Keratinocyte (primary cell): ENCODE data around the gene OR2C3.

Experiments used
- EZH2 ChIP-seq: IDR thresholded peaks from one replicate; pipeline ENCODE4 v1.6.1; 2012; ENCODE audit warnings: inconsistent platforms, mild to moderate bottlenecking, low read length, moderate library complexity
- TF ChIP-seq, protein P1 (sequence below), 3 experiments: IDR thresholded peaks in 1 of 3; conservative IDR thresholded peaks in 1 of 3; optimal IDR thresholded peaks in 1 of 3; 2 replicates in 2 of 3; 3 replicates in 1 of 3; pipeline versions ENCODE3 to v1.5.1; 2011; ENCODE audit warnings: low read length in 3 of 3, mild to moderate bottlenecking in 3 of 3, moderate library complexity in 2 of 3, control low read depth in 1 of 3, inconsistent platforms in 1 of 3; ENCODE audit not compliant: insufficient read depth in 2 of 3; ENCODE audit errors: extremely low read depth in 1 of 3

DNA sequence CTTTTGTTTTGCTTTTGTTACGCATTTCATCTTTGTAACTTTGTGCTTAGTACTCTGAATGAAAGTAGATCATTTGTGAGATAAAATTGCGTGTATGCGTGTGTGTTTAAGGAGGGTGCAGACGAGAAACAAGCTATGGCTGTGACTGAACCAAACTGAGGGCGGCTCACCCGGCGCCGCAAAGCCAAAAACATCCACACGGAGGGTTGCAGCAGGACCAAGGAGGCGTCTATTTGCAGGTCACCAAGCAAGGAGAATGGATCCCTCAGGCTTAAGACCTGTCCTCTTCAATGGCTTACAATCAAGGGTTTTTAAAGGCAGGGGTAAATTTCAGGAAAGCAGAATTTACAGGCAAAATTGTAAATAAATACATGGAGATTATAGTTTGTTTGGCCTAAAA lies 25.5 kb upstream of the OR2C3 start:
- TF ChIP-seq, protein P1, sequence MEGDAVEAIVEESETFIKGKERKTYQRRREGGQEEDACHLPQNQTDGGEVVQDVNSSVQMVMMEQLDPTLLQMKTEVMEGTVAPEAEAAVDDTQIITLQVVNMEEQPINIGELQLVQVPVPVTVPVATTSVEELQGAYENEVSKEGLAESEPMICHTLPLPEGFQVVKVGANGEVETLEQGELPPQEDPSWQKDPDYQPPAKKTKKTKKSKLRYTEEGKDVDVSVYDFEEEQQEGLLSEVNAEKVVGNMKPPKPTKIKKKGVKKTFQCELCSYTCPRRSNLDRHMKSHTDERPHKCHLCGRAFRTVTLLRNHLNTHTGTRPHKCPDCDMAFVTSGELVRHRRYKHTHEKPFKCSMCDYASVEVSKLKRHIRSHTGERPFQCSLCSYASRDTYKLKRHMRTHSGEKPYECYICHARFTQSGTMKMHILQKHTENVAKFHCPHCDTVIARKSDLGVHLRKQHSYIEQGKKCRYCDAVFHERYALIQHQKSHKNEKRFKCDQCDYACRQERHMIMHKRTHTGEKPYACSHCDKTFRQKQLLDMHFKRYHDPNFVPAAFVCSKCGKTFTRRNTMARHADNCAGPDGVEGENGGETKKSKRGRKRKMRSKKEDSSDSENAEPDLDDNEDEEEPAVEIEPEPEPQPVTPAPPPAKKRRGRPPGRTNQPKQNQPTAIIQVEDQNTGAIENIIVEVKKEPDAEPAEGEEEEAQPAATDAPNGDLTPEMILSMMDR (optimal IDR thresholded peaks at IDR 0.05 in 1 of 3, IDR thresholded peaks at IDR 0.05 in 1 of 3, conservative IDR thresholded peaks at IDR 0.05 in 1 of 3; ENCODE audit: extremely low read depth in 1 of 3, insufficient read depth in 2 of 3, low read length in 3 of 3) = no peak
- no peak for TF ChIP-seq EZH2
